Endometrial microvascular endothelial cells (primary cell): ENCODE measurements around the gene KLF18. TPM values are rescaled to one million over a fixed set of nuclear protein-coding genes. Genes with fewer than 3 reads are reported as not detected.

ENCODE experiments used
- in situ Hi-C: cut with HindIII; loops from 2 replicates; pipeline ENCODE4 v1.10.0; 2017; ENCODE audit warnings: low sequenced_read_pairs, low pct_unique_long_range_greater_than_20kb; ENCODE audit errors: inconsistent ontology term
- total RNA-seq: library from RNA; depleted of rRNA; stranded (reverse); fragments of >200 nt; gene quantifications from one replicate; pipeline ENCODE4 v1.2.3, GENCODE V29; 2015; ENCODE audit errors: inconsistent ontology term

The KLF18 gene
- total RNA-seq, 1 donor from 2014 or later = not detected

DNA sequence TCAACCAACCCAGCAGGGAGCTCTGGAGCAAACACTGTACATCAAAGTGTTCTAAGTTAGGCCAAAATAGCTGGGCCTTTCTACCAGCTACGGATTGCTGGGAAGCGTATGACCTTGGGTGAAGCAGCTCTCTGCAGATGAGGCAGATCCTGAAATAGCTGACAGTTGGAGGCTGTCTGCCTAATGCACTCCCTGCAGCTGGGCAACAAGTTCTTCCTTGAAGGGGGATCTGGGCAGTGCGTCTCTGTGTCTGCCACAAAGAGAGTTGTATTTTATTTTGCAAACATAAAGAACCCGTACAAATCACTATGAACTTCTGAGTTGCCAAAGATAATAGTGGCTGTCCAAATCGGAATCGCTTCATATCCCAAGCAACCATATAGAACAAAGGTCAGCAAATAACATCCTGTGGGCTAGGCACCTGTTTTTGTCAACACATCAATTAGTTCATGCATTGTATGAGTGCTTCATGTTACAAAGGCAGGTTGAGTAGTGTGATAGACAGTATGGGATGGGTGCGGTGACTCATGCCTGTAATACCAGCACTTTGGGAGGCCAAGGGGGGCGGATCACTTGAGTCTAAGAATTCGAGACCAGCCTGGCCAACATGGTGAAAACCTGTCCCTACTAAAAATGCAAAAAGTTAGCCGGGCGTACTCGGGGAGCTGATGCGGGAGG lies 51.9 kb downstream of the KLF18 start:
- in situ Hi-C loops = no loop called here

Other genes with a start within 250 kb of the KLF18 start
- not detected for gene ARTN, start 207.8 kb downstream of the KLF18 start, total RNA-seq
- gene IPO13, start 194.7 kb downstream of the KLF18 start, total RNA-seq = 23.5 TPM
- gene DPH2, start 171.6 kb downstream of the KLF18 start, total RNA-seq = 63.8 TPM
- 123 TPM for gene ATP6V0B, start 166.7 kb downstream of the KLF18 start, total RNA-seq
- gene B4GALT2, start 162.4 kb downstream of the KLF18 start, total RNA-seq = 115 TPM
- 1.3 TPM for gene CCDC24, start 150.0 kb downstream of the KLF18 start, total RNA-seq
- gene SLC6A9, start 110.2 kb downstream of the KLF18 start, total RNA-seq = 0.28 TPM
- gene KLF17, start 22.8 kb downstream of the KLF18 start, total RNA-seq = not detected
- gene DMAP1, start 71.8 kb upstream of the KLF18 start, total RNA-seq = 29.3 TPM
- 59.5 TPM for gene ERI3, start 213.6 kb upstream of the KLF18 start, total RNA-seq